Thoracic aorta (tissue), 2 donors: ENCODE measurements around the gene TES. TPM values are rescaled to one million over a fixed set of nuclear protein-coding genes. Genes with fewer than 3 reads are reported as not detected.

Source experiments
- ATAC-seq: fragments of 150-250 bp; one replicate; pipeline ENCODE4 v1.8.0; 2017; ENCODE audit warnings: low read depth; ENCODE audit not compliant: insufficient number of reproducible peaks, low FRiP score
- DNase-seq: peaks from one replicate; pipeline ENCODE4 v3.0.0-alpha.2; 2020; ENCODE audit warnings: low spot score
- H3K27ac ChIP-seq, 2 donors: fragments of 200-600 bp; sonication (generic); 1 replicate in 1 of 2; 2 replicates in 1 of 2; pipeline ENCODE4 v1.5.1; 2016; ENCODE audit warnings: mild to moderate bottlenecking in 2 of 2, moderate library complexity in 2 of 2
- H3K27me3 ChIP-seq: fragments of 200-600 bp; sonication (generic); replicated peaks from 2 replicates; pipeline ENCODE4 v1.6.0; 2016; ENCODE audit warnings: mild to moderate bottlenecking; ENCODE audit not compliant: insufficient read depth
- H3K36me3 ChIP-seq: fragments of 200-600 bp; sonication (generic); one replicate; pipeline ENCODE4 v1.5.1; 2016
- H3K4me1 ChIP-seq, 2 donors: fragments of 200-600 bp; sonication (generic); 1 replicate in 1 of 2; 2 replicates in 1 of 2; pipeline versions ENCODE4 v1.5.1 to v1.6.0; 2016; ENCODE audit warnings: low read depth in 2 of 2, mild to moderate bottlenecking in 1 of 2; ENCODE audit not compliant: control insufficient read depth in 1 of 2
- H3K4me3 ChIP-seq: fragments of 200-600 bp; sonication (generic); 2 replicates; pipeline ENCODE4 v1.5.1; 2016; ENCODE audit warnings: mild to moderate bottlenecking
- H3K9me3 ChIP-seq: fragments of 200-600 bp; sonication (generic); 2 replicates; pipeline ENCODE4 v1.5.1; 2016
- total RNA-seq, 2 donors: library from RNA; depleted of rRNA; stranded (reverse); fragments of >200 nt; gene quantifications; one replicate each; pipeline versions ENCODE4 v1.1.0 to v1.2.3, GENCODE V29; 2016
- TF ChIP-seq, protein P1 (sequence below): fragments of 200-600 bp; sonication (generic); IDR thresholded peaks from one replicate; pipeline ENCODE4 v1.5.1; 2019; ENCODE audit warnings: antibody characterized with exemption

TES gene
- total RNA-seq, 2 donors from 2014 or later: 186 to 215 TPM

- Histone ChIP-seq H3K27ac (no peak overlapping the region), H3K9me3 (no peaks in the 10 kb centered on the region), H3K4me3 (no peak overlapping the region), H3K4me1 (peaks cover 5% of the 10 kb centered on the region in 2 donors), H3K36me3 (no peaks in the 10 kb centered on the region), H3K27me3 (no peaks in the 10 kb centered on the region)
- TF ChIP-seq, protein P1, sequence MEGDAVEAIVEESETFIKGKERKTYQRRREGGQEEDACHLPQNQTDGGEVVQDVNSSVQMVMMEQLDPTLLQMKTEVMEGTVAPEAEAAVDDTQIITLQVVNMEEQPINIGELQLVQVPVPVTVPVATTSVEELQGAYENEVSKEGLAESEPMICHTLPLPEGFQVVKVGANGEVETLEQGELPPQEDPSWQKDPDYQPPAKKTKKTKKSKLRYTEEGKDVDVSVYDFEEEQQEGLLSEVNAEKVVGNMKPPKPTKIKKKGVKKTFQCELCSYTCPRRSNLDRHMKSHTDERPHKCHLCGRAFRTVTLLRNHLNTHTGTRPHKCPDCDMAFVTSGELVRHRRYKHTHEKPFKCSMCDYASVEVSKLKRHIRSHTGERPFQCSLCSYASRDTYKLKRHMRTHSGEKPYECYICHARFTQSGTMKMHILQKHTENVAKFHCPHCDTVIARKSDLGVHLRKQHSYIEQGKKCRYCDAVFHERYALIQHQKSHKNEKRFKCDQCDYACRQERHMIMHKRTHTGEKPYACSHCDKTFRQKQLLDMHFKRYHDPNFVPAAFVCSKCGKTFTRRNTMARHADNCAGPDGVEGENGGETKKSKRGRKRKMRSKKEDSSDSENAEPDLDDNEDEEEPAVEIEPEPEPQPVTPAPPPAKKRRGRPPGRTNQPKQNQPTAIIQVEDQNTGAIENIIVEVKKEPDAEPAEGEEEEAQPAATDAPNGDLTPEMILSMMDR: no peak
- DNase-seq (no peak), ATAC-seq (no peak)
Observed at GRCh38 chr7:116305485-116306408, 95.4 kb downstream of the TES start.

DNA sequence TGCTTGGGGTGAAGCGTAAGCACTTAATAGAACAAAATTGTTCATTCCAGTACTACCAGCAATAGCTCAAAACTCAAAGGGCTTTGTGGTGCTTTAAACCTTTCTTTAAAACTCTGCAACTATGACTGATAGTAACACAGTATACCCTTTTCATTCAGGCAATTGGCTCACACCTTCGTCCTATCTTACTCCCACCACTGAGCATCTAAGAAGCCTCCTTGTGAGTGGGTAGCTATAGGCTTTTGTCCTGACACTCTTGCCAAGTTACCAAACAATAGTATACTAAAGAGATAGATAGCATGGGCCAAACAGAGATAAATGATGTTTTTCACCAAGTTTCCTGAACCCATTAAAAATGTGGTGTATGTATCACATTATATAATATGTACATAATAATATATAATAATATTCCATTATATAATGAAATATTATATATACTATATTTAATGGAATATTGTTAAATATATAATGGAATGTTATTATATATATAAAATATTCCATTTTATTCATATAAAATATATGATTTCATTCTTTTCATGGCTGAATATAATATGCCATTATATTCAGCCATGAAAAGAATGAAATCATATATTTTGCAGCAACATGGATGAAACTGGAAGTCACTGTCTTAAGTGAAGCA is 96.2 kb downstream of the TES start:
- Histone ChIP-seq H3K9me3 (no peaks in the 10 kb centered on the region), H3K36me3 (no peaks in the 10 kb centered on the region), H3K4me1 (peaks cover 5% of the 10 kb centered on the region in 2 donors), H3K27me3 (no peaks in the 10 kb centered on the region), H3K27ac (no peak overlapping the region), H3K4me3 (no peak overlapping the region)
- ATAC-seq: no peak
- TF ChIP-seq, protein P1: no peak
- DNase-seq: no peak

GRCh38 chr7:116307253-116307652 is 96.9 kb downstream of the TES start:
- no peak overlapping the region for H3K4me3 ChIP-seq
- no peak overlapping the region for H3K27ac ChIP-seq
- DNase-seq: no peak
- no peak for ATAC-seq
- no peaks in the 10 kb centered on the region for H3K36me3 ChIP-seq
- H3K9me3 ChIP-seq: no peaks in the 10 kb centered on the region
- H3K27me3 ChIP-seq: no peaks in the 10 kb centered on the region
- peaks cover 5% of the 10 kb centered on the region in 2 donors for H3K4me1 ChIP-seq
- TF ChIP-seq, protein P1: no peak

Other genes with a start within 250 kb of the TES start
- 1 to 10 TPM; 8.4 to 8.5 TPM for gene TFEC, start 179.8 kb upstream of the TES start, total RNA-seq